HG03280 (cell line): ENCODE results near the gene NFIX.

Experiments
- ATAC-seq: cut with Tn5 transposase; IDR thresholded peaks from one replicate; pipeline ENCODE4 v1.9.1; 2021; ENCODE audit warnings: mild to moderate bottlenecking, moderate library complexity; ENCODE audit not compliant: unreplicated experiment

NFIX gene

DNA sequence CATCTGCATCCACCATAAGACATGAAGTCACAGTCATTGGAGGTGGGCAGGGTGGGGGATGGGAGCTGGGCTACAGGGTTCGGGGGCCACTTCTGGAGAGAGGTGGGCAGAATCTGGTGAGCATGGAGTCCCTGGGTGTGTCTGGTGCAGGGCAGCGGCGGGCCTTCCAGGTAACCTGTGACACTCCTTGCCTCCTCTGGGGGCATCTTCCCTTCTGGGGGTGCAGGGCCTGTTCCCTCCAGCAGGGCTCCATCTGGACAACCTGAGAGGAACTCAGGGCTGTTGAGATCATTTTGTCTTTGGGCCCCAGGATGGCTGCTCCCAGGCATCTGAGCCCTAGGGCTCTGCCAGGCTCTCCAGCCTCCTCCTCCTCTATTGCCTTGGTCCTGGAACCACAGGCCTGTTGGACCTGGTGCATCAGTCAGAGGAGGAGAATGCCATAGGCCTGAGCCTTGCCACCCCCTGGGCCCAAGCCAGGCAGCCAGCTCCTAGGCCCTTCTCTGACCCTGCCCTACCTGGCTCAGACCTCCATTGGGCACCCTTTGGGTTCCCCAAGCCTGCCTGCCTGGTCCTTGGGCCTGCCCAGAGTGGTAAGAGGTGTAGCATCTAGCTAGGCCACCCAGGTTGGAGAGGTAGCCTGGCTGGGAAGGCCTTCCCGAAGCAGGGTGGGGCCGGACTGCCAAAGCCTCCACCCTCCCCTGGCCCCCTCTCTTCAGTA lies 94.0 kb downstream of the NFIX start:
- ATAC-seq = no peak

GRCh38 chr19:13089857-13090507 lies 94.7 kb downstream of the NFIX start:
- ATAC-seq = no peak

DNA sequence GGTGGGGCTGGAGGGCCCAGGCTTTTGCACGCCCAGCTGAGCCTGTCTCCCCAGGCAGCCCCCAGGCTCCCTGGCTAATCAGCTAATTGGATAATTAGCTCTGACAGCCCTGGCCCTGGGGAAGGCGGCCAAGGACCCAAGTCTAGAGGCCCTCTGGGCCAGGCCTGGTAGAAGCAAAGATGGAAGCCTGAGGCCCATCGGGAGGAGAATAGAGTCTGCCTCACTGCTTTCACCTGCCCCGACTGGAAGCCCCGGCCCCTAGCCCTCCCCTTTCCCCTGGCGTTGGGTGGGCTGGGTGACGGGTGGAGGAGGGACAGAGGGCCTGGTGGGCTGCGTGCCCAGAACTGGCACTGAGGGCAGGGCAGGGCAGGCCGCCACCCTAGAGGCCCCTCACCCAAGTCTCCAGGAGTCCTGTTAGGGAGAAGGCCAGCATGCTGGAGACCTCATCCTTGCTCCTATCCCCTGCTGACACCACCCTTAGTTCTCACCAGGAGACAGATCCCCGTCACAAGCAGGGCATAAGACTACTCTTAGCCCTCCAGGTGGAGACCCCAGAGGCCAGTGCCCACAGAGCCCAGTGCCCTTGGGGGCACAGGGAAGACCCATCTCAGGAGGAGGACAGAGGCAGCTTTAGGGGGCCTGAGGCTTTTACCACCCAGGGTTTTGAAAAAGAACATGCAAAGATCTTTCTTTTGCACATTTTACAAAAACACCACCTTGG lies 95.4 kb downstream of the NFIX start:
- ATAC-seq = no peak

DNA sequence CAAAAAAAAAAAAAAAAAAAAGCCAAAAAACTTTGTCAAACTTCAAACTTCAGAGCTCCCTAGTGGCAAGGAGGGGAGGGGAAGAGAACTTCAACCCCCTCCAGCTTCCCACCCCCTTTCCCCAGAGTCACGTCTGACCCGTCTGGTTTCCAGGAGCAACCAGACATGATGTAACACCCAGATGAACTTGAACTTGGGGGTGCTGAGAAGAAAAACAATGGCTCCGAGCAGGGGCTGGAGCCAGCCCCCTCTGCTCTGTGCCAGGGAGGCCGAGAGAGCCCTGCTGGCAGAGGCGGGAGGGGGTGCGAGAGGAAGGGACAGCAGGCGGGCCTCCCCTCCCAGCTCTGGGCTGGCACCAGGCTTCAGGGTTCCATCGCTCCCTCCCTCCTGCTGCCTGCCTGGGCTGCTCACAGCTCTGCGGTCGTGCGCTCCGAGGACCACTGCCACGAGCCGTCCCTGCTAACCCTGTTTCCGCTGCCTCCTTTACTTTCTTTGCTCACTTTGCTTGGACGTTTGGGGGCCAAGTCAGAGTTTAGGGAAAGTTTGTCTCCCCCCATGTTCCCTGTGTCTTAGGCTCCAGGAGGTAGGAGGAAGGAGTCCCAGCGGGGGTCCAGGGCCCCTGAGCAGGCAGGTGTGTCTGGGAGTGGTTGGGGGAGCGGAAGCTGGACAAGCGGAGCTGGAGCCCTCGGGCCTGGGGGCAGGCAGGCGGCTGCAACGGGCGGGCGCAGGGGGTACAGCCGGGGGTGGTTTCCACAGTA lies 96.3 kb downstream of the NFIX start:
- ATAC-seq = no peak

DNA sequence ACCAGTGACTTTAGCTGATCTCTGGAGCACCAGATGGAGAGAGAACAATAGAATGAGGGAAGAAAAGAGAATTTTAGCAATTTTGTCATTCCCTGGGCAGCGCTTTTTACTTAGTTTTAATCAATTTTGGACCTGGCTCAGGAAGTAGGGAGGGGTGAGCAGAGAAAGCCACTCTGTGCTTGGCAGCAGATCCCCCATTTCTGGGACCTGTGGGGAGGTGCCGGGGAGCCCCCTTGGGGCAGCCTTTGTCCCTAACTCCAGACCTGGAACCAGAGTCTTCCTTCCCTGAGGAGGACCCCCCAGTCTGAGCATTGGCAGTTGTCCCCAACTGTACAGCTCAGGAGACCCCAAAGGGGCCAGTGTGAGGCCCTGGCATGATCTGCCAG lies 96.9 kb downstream of the NFIX start:
- no peak for ATAC-seq

GRCh38 chr19:13092606-13093235 lies 97.4 kb downstream of the NFIX start:
- no peak for ATAC-seq

GRCh38 chr19:13093407-13094105 lies 98.3 kb downstream of the NFIX start:
- ATAC-seq = no peak

DNA sequence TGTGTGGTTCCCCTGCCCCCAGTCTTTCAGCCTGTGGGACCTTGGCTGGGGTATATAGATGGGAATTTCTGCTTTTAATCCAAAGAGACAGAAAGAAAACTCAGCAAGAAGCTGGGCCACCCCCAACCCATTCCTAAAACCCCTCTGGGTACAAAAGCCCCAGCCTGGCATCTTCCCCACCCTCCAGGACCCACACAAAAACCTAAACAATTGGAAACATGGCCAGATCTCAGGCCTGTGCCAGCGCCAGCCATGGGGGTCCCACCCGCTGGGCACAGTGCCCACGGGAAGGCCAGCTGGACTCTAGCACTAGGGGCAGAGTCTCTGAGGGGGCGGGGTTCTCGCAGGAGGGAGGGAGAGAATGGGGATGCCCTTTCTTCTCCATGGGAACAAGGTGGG lies 98.8 kb downstream of the NFIX start:
- no peak for ATAC-seq

GRCh38 chr19:13094771-13095392 lies 99.6 kb downstream of the NFIX start:
- ATAC-seq = no peak

DNA sequence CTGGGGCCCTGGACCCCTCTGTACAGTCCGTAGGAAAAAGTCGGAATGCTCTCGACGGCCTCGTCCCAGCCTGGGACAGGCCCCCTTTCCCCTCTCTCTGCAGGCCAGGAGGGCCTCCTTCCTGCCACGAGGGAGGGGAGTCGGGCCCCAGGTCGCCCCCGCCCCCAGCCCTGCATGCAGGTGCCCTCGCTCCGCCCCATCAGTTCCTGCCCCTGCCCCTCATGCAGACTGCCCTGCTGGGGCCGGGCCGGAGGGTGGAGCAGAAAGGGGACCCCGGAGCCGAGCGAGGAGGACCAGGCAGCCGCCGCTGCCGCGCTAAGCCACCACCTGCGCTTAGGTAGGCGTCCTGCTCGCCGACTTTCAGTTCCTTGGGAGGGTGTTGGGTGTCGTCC lies 100.1 kb downstream of the NFIX start:
- no peak for ATAC-seq

- ATAC-seq = no peak
Observed at GRCh38 chr19:13095934-13096927, 101.0 kb downstream of the NFIX start.

DNA sequence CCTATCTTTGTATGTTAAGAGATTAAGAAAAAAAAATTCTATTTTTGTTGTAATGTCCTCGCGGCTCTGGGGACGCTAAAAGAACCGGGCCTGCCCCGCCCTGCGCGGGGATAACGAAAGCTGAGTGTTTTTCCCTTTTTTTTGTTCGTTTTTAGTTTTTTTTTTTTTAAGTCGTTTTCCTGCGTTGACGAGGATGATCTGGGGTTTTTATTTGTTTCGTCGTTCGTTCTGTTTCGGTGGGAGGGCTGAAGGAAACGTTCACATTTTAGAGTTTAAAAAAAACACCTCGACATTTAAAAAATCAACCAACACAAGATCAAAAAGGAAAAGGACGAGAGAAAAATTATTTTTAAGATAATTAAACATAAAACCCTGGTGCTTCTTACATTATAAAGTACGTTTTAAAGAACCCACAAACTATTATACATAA lies 101.8 kb downstream of the NFIX start:
- ATAC-seq = no peak

- no peak for ATAC-seq
Observed at GRCh38 chr19:13097463-13098258, 102.4 kb downstream of the NFIX start.

- no peak for ATAC-seq
Observed at GRCh38 chr19:13098277-13099072, 103.2 kb downstream of the NFIX start.

DNA sequence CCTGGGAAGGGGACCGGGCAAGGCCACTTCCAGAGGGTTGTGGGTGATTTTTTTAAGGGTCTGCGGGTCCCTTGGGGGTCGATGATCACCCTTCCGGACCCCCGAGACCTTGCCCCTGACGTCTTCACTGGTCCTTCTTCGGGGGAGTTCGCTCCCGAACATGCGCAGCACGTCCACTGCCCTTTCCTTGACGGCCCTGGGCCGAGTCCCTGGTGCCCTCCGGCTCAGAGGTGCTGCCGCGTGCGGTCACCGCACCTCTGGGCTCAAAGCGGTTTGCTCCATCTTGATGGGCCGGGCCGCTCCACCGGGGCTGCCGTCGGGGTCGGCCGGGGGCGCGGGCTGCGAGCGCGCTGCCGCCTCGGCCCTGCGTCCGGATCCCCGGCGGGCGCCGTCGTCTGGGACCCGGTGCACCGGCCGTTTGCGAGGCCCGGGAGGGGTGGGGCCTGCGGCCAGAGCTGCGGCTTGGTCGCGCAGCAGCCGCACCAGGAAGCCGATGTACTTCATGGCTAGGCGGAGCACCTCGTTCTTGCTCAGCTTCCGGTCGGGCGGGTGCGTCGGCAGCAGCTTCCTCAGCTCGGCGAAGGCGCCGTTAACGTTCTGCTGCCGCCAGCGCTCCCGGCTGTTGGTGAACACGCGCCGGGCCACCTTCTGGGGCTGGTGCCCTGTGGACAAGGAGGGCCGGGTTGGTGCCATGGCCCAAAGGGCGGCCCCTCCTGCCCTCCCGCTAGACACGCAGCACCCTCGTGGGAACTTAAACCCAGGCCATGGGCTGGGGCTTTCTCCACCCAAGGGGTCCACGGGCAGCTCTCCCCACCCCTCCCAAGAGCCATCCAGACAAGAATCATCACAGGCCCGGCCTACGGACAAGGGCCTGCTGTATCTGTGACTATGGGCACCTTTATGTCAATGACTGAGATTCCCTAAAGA lies 104.1 kb downstream of the NFIX start:
- no peak for ATAC-seq

GRCh38 chr19:13100031-13100588 lies 104.8 kb downstream of the NFIX start:
- ATAC-seq = no peak
